OCI-LY7 (cell line): ENCODE measurements around the gene TTLL5.

Source experiments
- CTCF ChIP-seq: fragments of 200-600 bp; sonication (generic); conservative IDR thresholded peaks from 2 replicates; pipeline ENCODE4 v1.5.1; 2014; ENCODE audit warnings: mild to moderate bottlenecking, antibody characterized with exemption, low read length, moderate library complexity, mixed read lengths
- EZH2phosphoT487 ChIP-seq: fragments of 200-600 bp; sonication (generic); IDR thresholded peaks from 2 replicates; pipeline ENCODE4 v1.6.1; 2018; ENCODE audit warnings: low read depth, borderline replicate concordance, mild to moderate bottlenecking, mixed run types, antibody characterized with exemption, low read length, moderate library complexity, mixed read lengths

- no peak for TF ChIP-seq CTCF
- no peak for TF ChIP-seq EZH2phosphoT487
These were observed 216.2 kb downstream of the TTLL5 start for GRCh38 chr14:75877292-75877691.
